Gastroesophageal sphincter (tissue), 4 donors: Measurements from ENCODE around the gene CHRND. TPM values are rescaled to one million over a fixed set of nuclear protein-coding genes. Genes with fewer than 3 reads are reported as not detected.

Source experiments
- ATAC-seq: fragments of 150-250 bp; one replicate; pipeline ENCODE4 v1.9.1; 2016; ENCODE audit warnings: mild to moderate bottlenecking, moderate library complexity
- H3K27ac ChIP-seq, 4 donors: fragments of 200-600 bp; sonication (generic) in 3 of 4; 1 replicate in 3 of 4; 2 replicates in 1 of 4; pipeline ENCODE4 v1.5.1; 2016 to 2019
- H3K27me3 ChIP-seq: fragments of 200-600 bp; sonication (generic); one replicate; pipeline ENCODE4 v1.5.1; 2019
- H3K36me3 ChIP-seq, 2 donors: fragments of 200-600 bp; sonication (generic); one replicate each; pipeline ENCODE4 v1.5.1; 2019; ENCODE audit warnings: control low read depth in 1 of 2
- H3K4me1 ChIP-seq, 3 donors: fragments of 200-600 bp; sonication (generic); 1 replicate in 2 of 3; 2 replicates in 1 of 3; pipeline ENCODE4 v1.5.1; 2016 to 2019; ENCODE audit warnings: control low read depth in 2 of 3
- H3K4me3 ChIP-seq, 2 donors: fragments of 200-600 bp; sonication (generic); one replicate each; pipeline ENCODE4 v1.5.1; 2019; ENCODE audit warnings: mild to moderate bottlenecking in 1 of 2, moderate library complexity in 1 of 2
- H3K9me3 ChIP-seq, 3 donors: fragments of 200-600 bp; sonication (generic); one replicate each; pipeline ENCODE4 v1.5.1; 2017 to 2019; ENCODE audit warnings: control low read depth in 2 of 3
- CTCF ChIP-seq, 4 experiments: fragments of 200-600 bp in 2 of 4; fragments of 450-650 bp in 2 of 4; sonication (generic) in 1 of 4; IDR thresholded peaks; one replicate each; pipeline ENCODE4 v1.5.1; 2017 to 2019; ENCODE audit warnings: antibody characterized with exemption in 4 of 4, mild to moderate bottlenecking in 2 of 4, moderate library complexity in 2 of 4
- EP300 ChIP-seq: sonication (generic); formaldehyde crosslinking; IDR thresholded peaks from one replicate; pipeline ENCODE4 v1.6.1; 2017; ENCODE audit warnings: antibody characterized with exemption, mild to moderate bottlenecking
- POLR2A ChIP-seq, 2 donors: fragments of 450-650 bp; IDR thresholded peaks; one replicate each; pipeline ENCODE4 v1.6.1; 2017; ENCODE audit warnings: antibody characterized with exemption in 2 of 2, mild to moderate bottlenecking in 2 of 2, moderate library complexity in 1 of 2
- POLR2AphosphoS5 ChIP-seq: sonication (generic); formaldehyde crosslinking; IDR thresholded peaks from one replicate; pipeline ENCODE4 v1.6.1; 2017; ENCODE audit warnings: antibody characterized with exemption
- WGBS, 2 donors: methylation state at CpG; one replicate each; pipeline ENCODE4 v1.1.5; 2018; ENCODE audit warnings: low coverage in 1 of 2; 5-methylcytosine and 5-hydroxymethylcytosine counted together
- total RNA-seq, 4 donors: library from RNA; depleted of rRNA; stranded (reverse); fragments of >200 nt; gene quantifications; one replicate each; pipeline ENCODE4 v1.1.0, GENCODE V29; 2016

CHRND gene
- total RNA-seq, 4 donors from 2014 or later = not detected

DNA sequence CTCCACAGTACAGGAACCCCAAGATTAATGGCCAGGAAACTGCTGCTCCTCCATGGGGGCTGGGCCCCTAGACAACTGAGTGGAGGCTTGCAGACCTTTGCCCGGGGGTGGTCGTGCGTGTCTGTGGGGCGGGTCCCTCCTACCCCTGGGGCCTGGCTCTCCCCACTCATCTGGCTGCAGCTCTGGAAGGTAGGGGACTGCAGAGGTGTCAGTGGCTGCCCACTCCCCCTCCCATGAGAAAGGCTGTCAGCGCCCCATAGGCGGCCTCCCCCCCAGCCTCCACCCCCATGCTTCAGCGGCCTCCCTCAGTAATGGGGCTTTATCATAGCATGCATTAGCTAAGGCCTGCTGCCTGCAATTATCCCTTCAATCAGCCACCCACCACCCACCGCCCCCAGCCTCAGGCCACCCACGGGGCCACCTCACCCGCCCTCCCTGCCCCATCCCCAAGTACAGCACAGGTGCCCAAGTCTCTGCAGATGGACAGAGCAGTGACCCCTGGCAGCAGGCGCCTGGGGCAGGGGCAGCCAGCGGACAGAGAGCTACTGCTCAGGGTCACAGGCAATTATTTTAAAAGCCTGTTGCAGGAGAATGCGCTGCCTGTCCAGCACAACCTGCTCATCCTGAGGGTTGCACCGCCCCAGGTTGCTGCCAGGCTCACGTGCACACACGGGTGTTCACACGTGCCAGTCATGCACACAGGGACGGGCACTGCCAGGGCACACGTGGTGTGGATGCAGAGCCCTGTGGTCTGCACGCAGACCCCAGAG is 29.3 kb upstream of the CHRND start:
- no peak overlapping the region for H3K27ac ChIP-seq
- H3K27me3 ChIP-seq = peaks cover 22% of the 10 kb centered on the region
- H3K4me1 ChIP-seq = no peaks in the 10 kb centered on the region
- no peaks in the 10 kb centered on the region for H3K9me3 ChIP-seq
- ATAC-seq = no peak
- TF ChIP-seq EP300 (no peak), CTCF (IDR thresholded peaks at IDR 0.05) (no peak), POLR2AphosphoS5 (no peak), POLR2A (IDR thresholded peaks at IDR 0.05) (no peak)
- 65% methylated on average over 4 of the region's 20 CpGs; no CpG with 5 or more reads in 1 of the 2 donors for WGBS, 2 donors
- H3K36me3 ChIP-seq = no peaks in the 10 kb centered on the region
- no peak overlapping the region for H3K4me3 ChIP-seq

GRCh38 chr2:232497348-232497747 is 28.6 kb upstream of the CHRND start:
- ATAC-seq = no peak
- Histone ChIP-seq H3K4me1 (peaks cover 0 to 6% (median under 1%) of the 10 kb centered on the region in 3 donors), H3K36me3 (no peaks in the 10 kb centered on the region), H3K27me3 (peaks cover 22% of the 10 kb centered on the region), H3K27ac (no peak overlapping the region), H3K4me3 (no peak overlapping the region), H3K9me3 (no peaks in the 10 kb centered on the region)
- 33% methylated on average over 1 of the region's 13 CpGs; no CpG with 5 or more reads in 1 of the 2 donors for WGBS, 2 donors
- no peak for TF ChIP-seq POLR2A (IDR thresholded peaks at IDR 0.05)

GRCh38 chr2:232498452-232498851 is 27.5 kb upstream of the CHRND start:
- 86 to 93% methylated on average over 1 to 3 of the region's 3 CpGs for WGBS, 2 donors
- ATAC-seq = no peak
- H3K4me1 ChIP-seq = peaks cover 0 to 17% (median 3%) of the 10 kb centered on the region in 3 donors

GRCh38 chr2:232501331-232501771 is 24.6 kb upstream of the CHRND start:
- Histone ChIP-seq H3K36me3 (no peaks in the 10 kb centered on the region), H3K9me3 (no peaks in the 10 kb centered on the region), H3K4me3 (no peak overlapping the region), H3K27ac (no peak overlapping the region), H3K4me1 (peaks cover 0 to 23% (median 3%) of the 10 kb centered on the region in 3 donors), H3K27me3 (peaks cover 34% of the 10 kb centered on the region)
- no peak for ATAC-seq
- no peak for TF ChIP-seq POLR2AphosphoS5
- no peak for TF ChIP-seq POLR2A (IDR thresholded peaks at IDR 0.05)
- no peak for TF ChIP-seq CTCF (IDR thresholded peaks at IDR 0.05)
- TF ChIP-seq EP300 = no peak
- 54 to 59% methylated on average over 2 of the region's 9 CpGs for WGBS, 2 donors

More at GRCh38 chr2:232498452-232498851, 27.5 kb upstream of the CHRND start:
- H3K36me3 ChIP-seq = no peaks in the 10 kb centered on the region
- H3K4me3 ChIP-seq = no peak overlapping the region
- no peak for TF ChIP-seq POLR2AphosphoS5
- H3K27ac ChIP-seq = no peak overlapping the region
- no peaks in the 10 kb centered on the region for H3K9me3 ChIP-seq
- H3K27me3 ChIP-seq = peaks cover 19% of the 10 kb centered on the region

DNA sequence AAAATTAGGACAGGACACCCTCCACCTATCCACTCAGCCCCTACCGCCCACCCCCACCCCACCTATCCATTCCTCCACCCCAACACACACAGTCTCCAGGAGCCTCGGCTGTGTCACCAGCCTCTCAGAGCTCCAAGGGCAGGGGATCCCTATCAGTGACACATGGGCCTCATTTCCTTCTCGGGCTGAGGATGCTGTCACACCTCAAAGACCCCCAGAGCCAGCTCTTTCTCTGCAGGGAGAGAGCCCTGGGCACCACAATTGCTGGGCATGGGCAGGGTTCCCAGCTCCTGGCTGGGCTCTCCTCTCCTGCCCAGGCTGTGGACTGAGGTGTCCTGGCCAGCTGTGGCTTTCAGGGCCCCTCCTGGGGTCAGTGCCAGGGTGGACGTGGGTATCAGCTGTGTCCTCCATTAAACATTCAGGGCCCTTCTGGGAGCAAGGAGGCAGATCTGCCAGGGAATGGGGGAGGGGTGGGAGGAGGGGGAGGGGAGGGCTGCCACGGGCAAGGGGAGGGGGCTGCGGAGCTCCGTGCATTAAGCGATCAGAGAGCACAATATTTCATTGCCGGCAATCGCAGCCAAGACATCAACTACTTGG is 24.1 kb upstream of the CHRND start:
- ATAC-seq = no peak
- no peaks in the 10 kb centered on the region for H3K36me3 ChIP-seq
- peaks cover 0 to 23% (median 3%) of the 10 kb centered on the region in 3 donors for H3K4me1 ChIP-seq
- peaks cover 32% of the 10 kb centered on the region for H3K27me3 ChIP-seq
- TF ChIP-seq EP300 (no peak), CTCF (IDR thresholded peaks at IDR 0.05) (no peak), POLR2A (IDR thresholded peaks at IDR 0.05) (no peak), POLR2AphosphoS5 (no peak)
- peak overlapping the region in 1 of 4 donors; percentile 78 for H3K27ac ChIP-seq
- no peaks in the 10 kb centered on the region for H3K9me3 ChIP-seq
- H3K4me3 ChIP-seq = no peak overlapping the region
- 34 to 66% methylated on average over 5 to 6 of the region's 10 CpGs for WGBS, 2 donors
